ENCODE data around the gene SLC25A34.

The SLC25A34 gene

GRCh38 chr1:15714406-15715136 lies 21.5 kb upstream of the SLC25A34 start:
- no peak for DNase-seq

- DNase-seq, result no peak
Measured at GRCh38 chr1:15717418-15718125, 18.5 kb upstream of the SLC25A34 start.

GRCh38 chr1:15718199-15718601 lies 17.9 kb upstream of the SLC25A34 start:
- DNase-seq, result no peak

GRCh38 chr1:15719381-15720120 lies 16.5 kb upstream of the SLC25A34 start:
- peak; percentile 13 for DNase-seq

GRCh38 chr1:15720861-15721260 lies 15.2 kb upstream of the SLC25A34 start:
- DNase-seq, result no peak

- no peak for DNase-seq
Measured at GRCh38 chr1:15722411-15722810, 13.6 kb upstream of the SLC25A34 start.

GRCh38 chr1:15722836-15723532 lies 13.1 kb upstream of the SLC25A34 start:
- no peak for DNase-seq

- DNase-seq, result no peak
Measured at GRCh38 chr1:15723631-15724246, 12.3 kb upstream of the SLC25A34 start.

GRCh38 chr1:15724949-15725880 lies 10.8 kb upstream of the SLC25A34 start:
- DNase-seq, result no peak

GRCh38 chr1:15726508-15726907 lies 9.6 kb upstream of the SLC25A34 start:
- DNase-seq, result no peak

GRCh38 chr1:15727021-15727420 lies 9.0 kb upstream of the SLC25A34 start:
- DNase-seq, result no peak

GRCh38 chr1:15727424-15727823 lies 8.6 kb upstream of the SLC25A34 start:
- no peak for DNase-seq

GRCh38 chr1:15727866-15728534 lies 8.1 kb upstream of the SLC25A34 start:
- DNase-seq, result no peak

- no peak for DNase-seq
Measured at GRCh38 chr1:15728937-15729657, 7.0 kb upstream of the SLC25A34 start.

- no peak for DNase-seq
Measured at GRCh38 chr1:15730423-15730822, 5.6 kb upstream of the SLC25A34 start.

GRCh38 chr1:15730936-15731335 lies 5.1 kb upstream of the SLC25A34 start:
- no peak for DNase-seq

GRCh38 chr1:15731735-15732685 lies 4.0 kb upstream of the SLC25A34 start:
- DNase-seq, result no peak

GRCh38 chr1:15732686-15733081 lies 3.4 kb upstream of the SLC25A34 start:
- DNase-seq, result no peak

GRCh38 chr1:15733218-15733725 lies 2.8 kb upstream of the SLC25A34 start:
- no peak for DNase-seq
